ENCODE results near the gene UBL7. TPM values are rescaled to one million over a fixed set of nuclear protein-coding genes. Genes with fewer than 3 reads are reported as not detected.

Gene UBL7
- total and polyA plus RNA-seq, 2 of the 8 experiments (the other 6 are each of a cell fraction or from before 2014, with no cell fraction given) = 71.5 to 183 TPM

GRCh38 chr15:74496648-74497047 lies 35.7 kb upstream of the UBL7 start:
- no peak overlapping the region for H2AFZ ChIP-seq (ENCODE audit: low read length)
- H3K23me2 ChIP-seq (ENCODE audit: low read depth, low read length) = no peaks in the 10 kb centered on the region
- H3K23ac ChIP-seq (ENCODE audit: insufficient read length) = no peak overlapping the region
- H3K9ac ChIP-seq (replicated peaks in 1 of 4; ENCODE audit: extremely low read depth in 1 of 4, low read depth in 3 of 4, low read length in 3 of 4) = no peak overlapping the region
- H3K4ac ChIP-seq (replicated peaks; ENCODE audit: insufficient read length, low read depth, low read length) = no peak overlapping the region
- ChIA-PET CTCF (ENCODE audit: partially characterized antibody) (interaction anchor here (0.7 kb wide), 1 partner anchor 82 kb away, joined by 3 read pairs; no protein-coding TSS in a partner anchor), POLR2A (ENCODE audit: partially characterized antibody) (interaction anchor here (0.7 to 1.0 kb wide), 3 partner anchors 10 to 47 kb away, joined by 3 to 4 read pairs (median 3); no protein-coding TSS in a partner anchor)
- no peaks in the 10 kb centered on the region for H3K9me3 ChIP-seq (ENCODE audit: insufficient read depth in 2 of 2, low read depth in 1 of 2, low read length in 1 of 2)
- 93% methylated on average over 3 of the region's 3 CpGs; no CpG with 5 or more reads in 1 of the 2 experiments for WGBS, 2 experiments (ENCODE audit: extremely low coverage in 1 of 2, insufficient coverage in 1 of 2, insufficient read length in 1 of 2, insufficient replicate concordance in 2 of 2, low coverage in 1 of 2, low lambda C conversion rate in 2 of 2, missing lambda C conversion rate in 1 of 2)
- no peak overlapping the region for H3K4me3 ChIP-seq (ENCODE audit: extremely low read depth in 1 of 4, insufficient read depth in 2 of 4, low read depth in 3 of 4, low read length in 4 of 4)
- no peaks in the 10 kb centered on the region for H3K36me3 ChIP-seq (ENCODE audit: control insufficient read depth in 2 of 4, insufficient read depth in 4 of 4, low read length in 3 of 4)
- no peak overlapping the region for H2BK5ac ChIP-seq (ENCODE audit: low read depth, low read length)
- no peak overlapping the region for H3K56ac ChIP-seq (replicated peaks; ENCODE audit: insufficient read length, low read depth, low read length)
- H2BK15ac ChIP-seq (ENCODE audit: low read length) = no peak overlapping the region
- no peak overlapping the region for H4K8ac ChIP-seq (ENCODE audit: extremely low read depth, insufficient read depth, low read length)
- no peak overlapping the region for H2AK5ac ChIP-seq (ENCODE audit: low read depth, low read length)
- H4K91ac ChIP-seq (replicated peaks; ENCODE audit: insufficient read length, low read length) = no peak overlapping the region
- H3K27ac ChIP-seq (ENCODE audit: low read depth, low read length) = no peak overlapping the region
- H4K5ac ChIP-seq (ENCODE audit: insufficient read length, low read depth, low read length) = no peak overlapping the region
- no peaks in the 10 kb centered on the region for H3K4me1 ChIP-seq (replicated peaks in 1 of 4; ENCODE audit: control insufficient read depth in 3 of 4, insufficient read depth in 4 of 4, low read length in 3 of 4)
- no peaks in the 10 kb centered on the region for H3K79me2 ChIP-seq (ENCODE audit: control insufficient read depth in 1 of 2, insufficient read depth in 2 of 2, low read length in 2 of 2)
- H4K20me1 ChIP-seq (replicated peaks in 1 of 2; ENCODE audit: control insufficient read depth in 1 of 2, insufficient read depth in 2 of 2, low read length in 2 of 2) = no peaks in the 10 kb centered on the region
- FAIRE-seq (no peak), DNase-seq (ENCODE audit: low read depth in 1 of 2, low spot score in 2 of 2) (no peak)
- 0 out of 2 replicates have a peak, but pooled peaks cover 2% of the 10 kb centered on the region for H3K79me1 ChIP-seq (ENCODE audit: low read depth, low read length)
- no peak overlapping the region for H2BK20ac ChIP-seq (ENCODE audit: low read length)
- no peak overlapping the region for H2BK12ac ChIP-seq (ENCODE audit: low read depth, low read length)
- no peaks in the 10 kb centered on the region for H3K27me3 ChIP-seq (replicated peaks in 1 of 4; ENCODE audit: control insufficient read depth in 3 of 4, extremely low read depth in 1 of 4, insufficient read depth in 3 of 4, low read length in 3 of 4)
- H3K18ac ChIP-seq (ENCODE audit: extremely low read depth, low read length) = no peak overlapping the region
- no peak overlapping the region for H3K4me2 ChIP-seq (ENCODE audit: insufficient read depth in 1 of 2, low read depth in 2 of 2, low read length in 2 of 2)
- no peak for TF ChIP-seq SRF (IDR thresholded peaks at IDR 0.05; ENCODE audit: low read depth, low read length)
- no peak for TF ChIP-seq GTF2F1 (IDR thresholded peaks at IDR 0.05; ENCODE audit: borderline replicate concordance, low read depth, low read length)
- no peak for TF ChIP-seq USF2 (IDR thresholded peaks at IDR 0.05; ENCODE audit: low read length)
- no peak for TF ChIP-seq TBP (IDR thresholded peaks at IDR 0.05; ENCODE audit: low read depth, low read length)
- no peak overlapping the region for H2BK120ac ChIP-seq (replicated peaks; ENCODE audit: low read depth, low read length)
- H3K14ac ChIP-seq (ENCODE audit: insufficient read length) = no peak overlapping the region

Data from H1 (cell line).